Astrocyte of the spinal cord (primary cell): Measurements from ENCODE around the gene SLC26A9.
A peak's percentile ranks its signal among the peaks of the same experiment; 100 is the strongest.
"Not testable (repeated sequence)": the region's sequence is repeated elsewhere in the genome, so short reads cannot be mapped to it uniquely, and the experiment has no call there.

ENCODE experiments used
- DNase-seq: peaks from one replicate; pipeline ENCODE4 v3.0.0; 2011; ENCODE audit warnings: low read depth, low spot score
- H3K4me3 ChIP-seq: 2 replicates; pipeline ENCODE4 v1.5.1; 2011; ENCODE audit warnings: low read depth, mild to moderate bottlenecking, low read length, moderate library complexity
- in situ Hi-C: cut with HindIII; loops from 2 replicates; pipeline ENCODE4 v1.10.0; 2017; ENCODE audit warnings: low sequenced_read_pairs
- TF ChIP-seq, protein P1 (sequence below): IDR thresholded peaks from 2 replicates; pipeline ENCODE4 v1.5.1; 2012; ENCODE audit warnings: low read depth, mild to moderate bottlenecking, low read length, inconsistent platforms

SLC26A9 gene

GRCh38 chr1:205890631-205891030 lies 52.6 kb downstream of the SLC26A9 start:
- H3K4me3 ChIP-seq, DNase-seq, in situ Hi-C loops: not testable (repeated sequence)

DNA sequence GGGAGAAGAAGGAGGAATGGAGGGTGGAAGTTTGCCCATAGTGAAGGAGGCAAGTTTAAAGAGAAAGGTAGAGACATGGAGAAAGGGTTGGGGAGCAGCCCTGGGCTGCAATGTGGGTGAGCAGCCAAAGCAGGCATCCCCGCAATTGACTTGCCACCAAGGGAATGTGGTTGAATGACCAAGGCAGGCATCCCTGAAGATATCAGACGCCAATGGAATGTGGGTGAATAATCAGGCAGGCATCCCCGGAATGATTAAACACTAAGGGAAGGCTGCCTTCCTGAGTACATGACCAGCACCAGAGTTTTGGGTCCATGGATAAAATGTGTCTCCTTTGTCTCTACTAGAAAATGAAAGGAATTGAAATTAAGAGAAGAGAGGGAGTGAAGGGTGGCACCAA lies 53.5 kb downstream of the SLC26A9 start:
- H3K4me3 ChIP-seq, in situ Hi-C loops: not testable (repeated sequence)
- peak; percentile 68 for DNase-seq

DNA sequence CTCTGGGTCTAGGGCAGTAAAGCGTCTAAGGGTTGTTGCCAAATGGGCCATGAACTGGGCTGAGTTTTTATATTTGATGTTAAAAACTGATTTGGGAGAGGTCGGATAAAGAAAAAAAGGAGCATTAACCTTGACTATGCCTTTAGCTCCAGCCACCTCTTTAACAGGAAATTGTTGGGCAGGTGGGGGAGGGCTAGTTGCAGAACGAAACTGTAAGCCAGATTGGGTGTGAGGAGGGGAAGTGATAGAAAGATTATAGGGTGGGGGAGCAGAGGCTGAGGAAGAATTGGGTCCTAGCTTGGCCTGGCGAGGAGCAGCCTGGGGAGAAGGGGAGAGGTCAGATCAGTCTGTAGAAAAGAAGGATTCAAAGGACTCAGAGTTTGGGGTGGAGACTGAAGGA lies 54.2 kb downstream of the SLC26A9 start:
- DNase-seq, H3K4me3 ChIP-seq, in situ Hi-C loops: not testable (repeated sequence)

GRCh38 chr1:205883792-205884191 lies 59.5 kb downstream of the SLC26A9 start:
- in situ Hi-C loops: no loop called here
- TF ChIP-seq, protein P1, sequence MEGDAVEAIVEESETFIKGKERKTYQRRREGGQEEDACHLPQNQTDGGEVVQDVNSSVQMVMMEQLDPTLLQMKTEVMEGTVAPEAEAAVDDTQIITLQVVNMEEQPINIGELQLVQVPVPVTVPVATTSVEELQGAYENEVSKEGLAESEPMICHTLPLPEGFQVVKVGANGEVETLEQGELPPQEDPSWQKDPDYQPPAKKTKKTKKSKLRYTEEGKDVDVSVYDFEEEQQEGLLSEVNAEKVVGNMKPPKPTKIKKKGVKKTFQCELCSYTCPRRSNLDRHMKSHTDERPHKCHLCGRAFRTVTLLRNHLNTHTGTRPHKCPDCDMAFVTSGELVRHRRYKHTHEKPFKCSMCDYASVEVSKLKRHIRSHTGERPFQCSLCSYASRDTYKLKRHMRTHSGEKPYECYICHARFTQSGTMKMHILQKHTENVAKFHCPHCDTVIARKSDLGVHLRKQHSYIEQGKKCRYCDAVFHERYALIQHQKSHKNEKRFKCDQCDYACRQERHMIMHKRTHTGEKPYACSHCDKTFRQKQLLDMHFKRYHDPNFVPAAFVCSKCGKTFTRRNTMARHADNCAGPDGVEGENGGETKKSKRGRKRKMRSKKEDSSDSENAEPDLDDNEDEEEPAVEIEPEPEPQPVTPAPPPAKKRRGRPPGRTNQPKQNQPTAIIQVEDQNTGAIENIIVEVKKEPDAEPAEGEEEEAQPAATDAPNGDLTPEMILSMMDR: no peak
- no peak overlapping the region for H3K4me3 ChIP-seq
- no peak for DNase-seq

DNA sequence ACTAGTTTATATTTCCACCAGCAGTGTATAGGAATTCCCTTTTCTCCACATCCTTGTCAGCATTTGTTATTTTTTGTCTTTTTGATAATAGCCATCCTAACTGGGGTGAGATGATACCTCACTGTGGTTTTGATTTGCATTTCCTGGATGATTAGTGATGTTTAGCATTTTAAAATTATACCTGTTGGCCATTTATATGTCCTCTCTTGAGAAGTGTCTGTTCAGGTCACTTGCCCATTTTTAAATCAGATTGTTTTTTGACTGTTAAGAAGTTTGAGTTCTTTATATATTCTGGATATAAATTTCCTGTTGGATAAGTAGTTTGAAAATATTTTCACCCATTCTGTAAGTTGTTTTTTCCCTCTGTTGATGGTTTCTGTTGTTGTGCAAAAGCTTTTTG lies 62.3 kb downstream of the SLC26A9 start:
- TF ChIP-seq, protein P1: no peak

DNA sequence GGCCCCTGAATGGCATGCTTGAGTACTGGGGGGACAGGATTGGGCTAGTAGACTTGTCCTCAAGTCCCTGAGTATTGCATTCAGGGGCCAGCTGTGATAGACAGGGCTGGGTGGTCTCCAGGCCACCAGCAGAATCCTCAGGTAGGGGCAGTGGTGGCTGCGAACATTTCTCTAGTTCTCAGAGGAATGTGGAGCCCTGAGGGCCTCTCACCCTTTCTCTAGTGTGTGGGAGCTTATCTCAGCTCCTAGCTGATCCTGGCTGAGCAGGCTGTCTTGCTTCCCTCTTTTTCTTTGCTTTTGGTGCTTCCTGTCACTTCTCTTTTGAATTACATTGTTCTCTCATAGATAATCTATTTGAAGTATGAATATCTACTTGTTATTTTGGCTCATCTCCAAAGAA lies 63.3 kb downstream of the SLC26A9 start:
- TF ChIP-seq, protein P1: no peak
- in situ Hi-C loops: no loop called here

More for the DNA sequence above, 62.3 kb downstream of the SLC26A9 start:
- in situ Hi-C loops: no loop called here
- H3K4me3 ChIP-seq: no peak overlapping the region
- no peak for DNase-seq

GRCh38 chr1:205878026-205878425 lies 65.2 kb downstream of the SLC26A9 start:
- H3K4me3 ChIP-seq: no peak overlapping the region
- TF ChIP-seq, protein P1: no peak
- in situ Hi-C loops: no loop called here
- DNase-seq: no peak

More for the DNA sequence above, 63.3 kb downstream of the SLC26A9 start:
- DNase-seq: no peak
- no peak overlapping the region for H3K4me3 ChIP-seq

DNA sequence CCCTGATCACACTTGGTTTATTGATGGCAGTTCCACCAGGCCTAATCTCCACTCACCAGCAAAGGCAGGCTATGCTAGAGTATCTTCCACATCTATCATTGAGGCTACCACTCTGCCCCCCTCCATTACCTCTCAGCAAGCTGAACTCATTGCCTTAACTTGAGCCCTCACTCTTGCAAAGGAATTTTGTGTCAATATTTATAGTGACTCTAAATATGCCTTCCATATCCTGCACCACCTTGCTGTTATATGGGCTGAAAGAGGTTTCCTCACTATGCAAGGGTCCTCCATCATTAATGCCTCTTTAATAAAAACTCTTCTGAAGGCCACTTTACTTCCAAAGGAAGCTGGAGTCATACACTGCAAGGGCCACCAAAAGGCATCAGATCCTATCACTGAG lies 70.1 kb downstream of the SLC26A9 start:
- in situ Hi-C loops, DNase-seq, H3K4me3 ChIP-seq: not testable (repeated sequence)

DNA sequence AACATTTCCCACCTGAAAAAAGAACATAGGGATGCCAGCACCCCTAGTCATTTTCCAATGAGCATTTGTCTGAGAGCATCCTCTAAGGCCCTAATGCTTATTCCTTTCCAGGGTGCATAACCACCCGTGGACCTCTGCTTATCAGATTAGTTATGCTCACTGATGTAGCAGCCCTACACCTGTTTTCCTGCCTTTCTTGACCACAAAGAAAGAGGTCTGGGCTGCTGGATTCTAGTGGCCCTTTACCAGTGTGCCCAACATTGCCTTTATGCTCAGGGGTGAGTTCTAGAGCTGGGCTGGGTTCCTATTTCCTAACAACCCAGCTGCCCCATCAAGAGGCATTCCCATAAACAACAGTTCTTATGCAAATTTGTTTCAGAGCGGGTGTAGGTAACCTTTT lies 73.0 kb downstream of the SLC26A9 start:
- in situ Hi-C loops: no loop called here
- H3K4me3 ChIP-seq: no peak overlapping the region
- no peak for DNase-seq
- TF ChIP-seq, protein P1: no peak
